ENCODE results near the gene KRT2.

Gene KRT2

GRCh38 chr12:52651726-52652261, at the start of gene KRT2:
KRT2 (minus strand) TSS chr12:52652211; CDS start chr12:52652142, 69 bp downstream.
- DNase-seq (ENCODE audit: low read depth in 2 of 2): no peak

- no peak for DNase-seq (ENCODE audit: low read depth in 2 of 2)
Observed at GRCh38 chr12:52701281-52701680, 49.3 kb upstream of the KRT2 start.

- no peak for DNase-seq (ENCODE audit: low read depth in 2 of 2)
Observed at GRCh38 chr12:52699960-52700359, 47.9 kb upstream of the KRT2 start.

- no peak for DNase-seq (ENCODE audit: low read depth in 2 of 2)
Observed at GRCh38 chr12:52699373-52699772, 47.4 kb upstream of the KRT2 start.

- no peak for DNase-seq (ENCODE audit: low read depth in 2 of 2)
Observed at GRCh38 chr12:52698651-52699340, 46.8 kb upstream of the KRT2 start.

- DNase-seq (ENCODE audit: low read depth in 2 of 2): no peak
Observed at GRCh38 chr12:52697058-52697582, 45.1 kb upstream of the KRT2 start.

- no peak for DNase-seq (ENCODE audit: low read depth in 2 of 2)
Observed at GRCh38 chr12:52696588-52696987, 44.6 kb upstream of the KRT2 start.

- no peak for DNase-seq (ENCODE audit: low read depth in 2 of 2)
Observed at GRCh38 chr12:52695039-52695438, 43.0 kb upstream of the KRT2 start.

- DNase-seq (ENCODE audit: low read depth in 2 of 2): no peak
Observed at GRCh38 chr12:52694151-52694550, 42.1 kb upstream of the KRT2 start.

GRCh38 chr12:52693261-52693660, 41.2 kb upstream of the KRT2 start:
- no peak for DNase-seq (ENCODE audit: low read depth in 2 of 2)

GRCh38 chr12:52692254-52692653, 40.2 kb upstream of the KRT2 start:
- no peak for DNase-seq (ENCODE audit: low read depth in 2 of 2)

GRCh38 chr12:52691841-52692150, 39.8 kb upstream of the KRT2 start:
- DNase-seq (ENCODE audit: low read depth in 2 of 2): no peak

GRCh38 chr12:52691076-52691840, 39.2 kb upstream of the KRT2 start:
- DNase-seq (ENCODE audit: low read depth in 2 of 2): peak in 1 of 2 donors; percentile 47

- no peak for DNase-seq (ENCODE audit: low read depth in 2 of 2)
Observed at GRCh38 chr12:52690351-52691075, 38.5 kb upstream of the KRT2 start.

GRCh38 chr12:52689936-52690335, 37.9 kb upstream of the KRT2 start:
- DNase-seq (ENCODE audit: low read depth in 2 of 2): no peak

- DNase-seq (ENCODE audit: low read depth in 2 of 2): no peak
Observed at GRCh38 chr12:52689239-52689638, 37.2 kb upstream of the KRT2 start.

GRCh38 chr12:52688481-52688880, 36.5 kb upstream of the KRT2 start:
- DNase-seq (ENCODE audit: low read depth in 2 of 2): no peak

- DNase-seq (ENCODE audit: low read depth in 2 of 2): no peak
Observed at GRCh38 chr12:52687497-52688385, 35.7 kb upstream of the KRT2 start.

- no peak for DNase-seq (ENCODE audit: low read depth in 2 of 2)
Observed at GRCh38 chr12:52686756-52687487, 34.9 kb upstream of the KRT2 start.

- DNase-seq (ENCODE audit: low read depth in 2 of 2): no peak
Observed at GRCh38 chr12:52686063-52686462, 34.1 kb upstream of the KRT2 start.
